Gastrocnemius medialis (tissue), 4 donors: ENCODE results near the gene HSBP1L1. TPM values are rescaled to one million over a fixed set of nuclear protein-coding genes. Genes with fewer than 3 reads are reported as not detected.
A peak's percentile ranks its signal among the peaks of the same experiment; 100 is the strongest.

Experiments
- ATAC-seq, 2 donors: fragments of 150-250 bp; one replicate each; pipeline ENCODE4 v1.9.1; 2016
- DNase-seq, 2 donors: peaks; one replicate each; pipeline ENCODE4 v3.0.0-alpha.2; 2019
- H3K27ac ChIP-seq, 4 donors: fragments of 200-600 bp; sonication (generic); 1 replicate in 1 of 4; 2 replicates in 3 of 4; pipeline ENCODE4 v1.5.1; 2016 to 2018; ENCODE audit warnings: mild to moderate bottlenecking in 2 of 4, moderate library complexity in 1 of 4
- H3K27me3 ChIP-seq, 3 donors: fragments of 200-600 bp; sonication (generic) in 2 of 3; 1 replicate in 1 of 3; 2 replicates in 2 of 3; pipeline versions ENCODE4 v1.5.1 to v1.6.0; 2016 to 2019; ENCODE audit warnings: mild to moderate bottlenecking in 1 of 3, moderate library complexity in 1 of 3
- H3K36me3 ChIP-seq, 2 donors: fragments of 200-600 bp; sonication (generic) in 1 of 2; one replicate each; pipeline ENCODE4 v1.5.1; 2017 to 2018
- H3K4me1 ChIP-seq, 2 donors: fragments of 200-600 bp; sonication (generic) in 1 of 2; one replicate each; pipeline ENCODE4 v1.5.1; 2016 to 2017; ENCODE audit warnings: mild to moderate bottlenecking in 2 of 2
- H3K4me3 ChIP-seq, 4 donors: fragments of 200-600 bp; sonication (generic) in 3 of 4; 1 replicate in 1 of 4; 2 replicates in 3 of 4; pipeline ENCODE4 v1.5.1; 2016 to 2019; ENCODE audit warnings: mild to moderate bottlenecking in 2 of 4
- H3K9me3 ChIP-seq, 3 donors: fragments of 200-600 bp; sonication (generic) in 2 of 3; 1 replicate in 1 of 3; 2 replicates in 2 of 3; pipeline ENCODE4 v1.5.1; 2016 to 2019
- POLR2A ChIP-seq, 2 donors: fragments of 450-650 bp; IDR thresholded peaks; one replicate each; pipeline ENCODE4 v1.6.1; 2017; ENCODE audit warnings: antibody characterized with exemption in 2 of 2, mild to moderate bottlenecking in 2 of 2, moderate library complexity in 2 of 2
- in situ Hi-C, 4 donors: fragments of 200-750 bp; cut with MboI; loops; one replicate each; pipeline versions ENCODE4 v1.15.0 to v1.8.0; 2017; ENCODE audit warnings: low sequenced_read_pairs in 4 of 4
- intact Hi-C: fragments of 100-400 bp; cut with DNase I; formaldehyde crosslinking; loops from one replicate; pipeline ENCODE4 v1.15.1; 2023; ENCODE audit warnings: low total_unique reads
- total RNA-seq, 4 donors: library from RNA; depleted of rRNA; stranded (reverse); fragments of >200 nt; gene quantifications; one replicate each; pipeline versions ENCODE4 v1.1.0 to v1.2.3, GENCODE V29; 2016
- TF ChIP-seq, protein P1 (sequence below), 5 experiments: fragments of 450-650 bp in 3 of 5; fragments of 200-600 bp in 2 of 5; sonication (generic) in 2 of 5; IDR thresholded peaks in 4 of 5; conservative IDR thresholded peaks in 1 of 5; 1 replicate in 4 of 5; 2 replicates in 1 of 5; pipeline ENCODE4 v1.5.1; 2016 to 2019; ENCODE audit warnings: antibody characterized with exemption in 5 of 5, mild to moderate bottlenecking in 3 of 5, moderate library complexity in 3 of 5

HSBP1L1 gene
- total RNA-seq, 4 donors from 2014 or later: 0.94 to 13.4 (median 6.9) TPM

- Histone ChIP-seq H3K4me3 (no peak overlapping the region), H3K4me1 (peaks cover 30 to 34% of the 10 kb centered on the region in 2 donors), H3K27me3 (no peaks in the 10 kb centered on the region), H3K27ac (peak overlapping the region in 2 of 4 donors; percentile 0 to 10), H3K36me3 (peaks cover 0 to 8% of the 10 kb centered on the region in 2 donors), H3K9me3 (no peaks in the 10 kb centered on the region)
- in situ Hi-C loops: no loop called here
- ATAC-seq: no peak
- peak in 1 of 2 donors; percentile 6 for DNase-seq
- TF ChIP-seq, protein P1, sequence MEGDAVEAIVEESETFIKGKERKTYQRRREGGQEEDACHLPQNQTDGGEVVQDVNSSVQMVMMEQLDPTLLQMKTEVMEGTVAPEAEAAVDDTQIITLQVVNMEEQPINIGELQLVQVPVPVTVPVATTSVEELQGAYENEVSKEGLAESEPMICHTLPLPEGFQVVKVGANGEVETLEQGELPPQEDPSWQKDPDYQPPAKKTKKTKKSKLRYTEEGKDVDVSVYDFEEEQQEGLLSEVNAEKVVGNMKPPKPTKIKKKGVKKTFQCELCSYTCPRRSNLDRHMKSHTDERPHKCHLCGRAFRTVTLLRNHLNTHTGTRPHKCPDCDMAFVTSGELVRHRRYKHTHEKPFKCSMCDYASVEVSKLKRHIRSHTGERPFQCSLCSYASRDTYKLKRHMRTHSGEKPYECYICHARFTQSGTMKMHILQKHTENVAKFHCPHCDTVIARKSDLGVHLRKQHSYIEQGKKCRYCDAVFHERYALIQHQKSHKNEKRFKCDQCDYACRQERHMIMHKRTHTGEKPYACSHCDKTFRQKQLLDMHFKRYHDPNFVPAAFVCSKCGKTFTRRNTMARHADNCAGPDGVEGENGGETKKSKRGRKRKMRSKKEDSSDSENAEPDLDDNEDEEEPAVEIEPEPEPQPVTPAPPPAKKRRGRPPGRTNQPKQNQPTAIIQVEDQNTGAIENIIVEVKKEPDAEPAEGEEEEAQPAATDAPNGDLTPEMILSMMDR (IDR thresholded peaks at IDR 0.05 in 4 of 5, conservative IDR thresholded peaks at IDR 0.05 in 1 of 5): no peak
- TF ChIP-seq POLR2A (IDR thresholded peaks at IDR 0.05): no peak
- intact Hi-C loops: loop anchor here (10.0 kb wide), 1 partner anchor 197 kb away; no protein-coding TSS in a partner anchor
Observed at GRCh38 chr18:79921984-79922965, 42.2 kb upstream of the HSBP1L1 start.

GRCh38 chr18:79922971-79923411 is 41.5 kb upstream of the HSBP1L1 start:
- Histone ChIP-seq H3K27ac (peak overlapping the region in 1 of 4 donors; percentile 92), H3K9me3 (no peaks in the 10 kb centered on the region), H3K4me3 (no peak overlapping the region), H3K36me3 (peaks cover 0 to 7% of the 10 kb centered on the region in 2 donors), H3K27me3 (no peaks in the 10 kb centered on the region), H3K4me1 (peaks cover 37 to 42% of the 10 kb centered on the region in 2 donors)
- intact Hi-C loops (loop anchor here (10.0 kb wide), 1 partner anchor 198 kb away; no protein-coding TSS in a partner anchor), in situ Hi-C loops (no loop called here)
- ATAC-seq (no peak), DNase-seq (peak; percentile 2 to 10)
- TF ChIP-seq POLR2A (IDR thresholded peaks at IDR 0.05): no peak
- TF ChIP-seq, protein P1 (IDR thresholded peaks at IDR 0.05 in 4 of 5, conservative IDR thresholded peaks at IDR 0.05 in 1 of 5): no peak

- H3K27ac ChIP-seq: peak overlapping the region; percentile 84 to 92 (median 86)
- no peak overlapping the region for H3K4me3 ChIP-seq
- H3K27me3 ChIP-seq: no peaks in the 10 kb centered on the region
- H3K36me3 ChIP-seq: peaks cover 0 to 12% of the 10 kb centered on the region in 2 donors
- in situ Hi-C loops: no loop called here
- peaks cover 37 to 49% of the 10 kb centered on the region in 2 donors for H3K4me1 ChIP-seq
- intact Hi-C loops: loop anchor here (10.0 kb wide), 1 partner anchor 199 kb away; no protein-coding TSS in a partner anchor
- no peak for TF ChIP-seq POLR2A (IDR thresholded peaks at IDR 0.05)
- TF ChIP-seq, protein P1 (IDR thresholded peaks at IDR 0.05 in 4 of 5, conservative IDR thresholded peaks at IDR 0.05 in 1 of 5): no peak
- DNase-seq: peak; percentile 13 to 24
- no peaks in the 10 kb centered on the region for H3K9me3 ChIP-seq
- peak in 1 of 2 donors; percentile 42 for ATAC-seq
Observed at GRCh38 chr18:79923896-79924585, 40.4 kb upstream of the HSBP1L1 start.

DNA sequence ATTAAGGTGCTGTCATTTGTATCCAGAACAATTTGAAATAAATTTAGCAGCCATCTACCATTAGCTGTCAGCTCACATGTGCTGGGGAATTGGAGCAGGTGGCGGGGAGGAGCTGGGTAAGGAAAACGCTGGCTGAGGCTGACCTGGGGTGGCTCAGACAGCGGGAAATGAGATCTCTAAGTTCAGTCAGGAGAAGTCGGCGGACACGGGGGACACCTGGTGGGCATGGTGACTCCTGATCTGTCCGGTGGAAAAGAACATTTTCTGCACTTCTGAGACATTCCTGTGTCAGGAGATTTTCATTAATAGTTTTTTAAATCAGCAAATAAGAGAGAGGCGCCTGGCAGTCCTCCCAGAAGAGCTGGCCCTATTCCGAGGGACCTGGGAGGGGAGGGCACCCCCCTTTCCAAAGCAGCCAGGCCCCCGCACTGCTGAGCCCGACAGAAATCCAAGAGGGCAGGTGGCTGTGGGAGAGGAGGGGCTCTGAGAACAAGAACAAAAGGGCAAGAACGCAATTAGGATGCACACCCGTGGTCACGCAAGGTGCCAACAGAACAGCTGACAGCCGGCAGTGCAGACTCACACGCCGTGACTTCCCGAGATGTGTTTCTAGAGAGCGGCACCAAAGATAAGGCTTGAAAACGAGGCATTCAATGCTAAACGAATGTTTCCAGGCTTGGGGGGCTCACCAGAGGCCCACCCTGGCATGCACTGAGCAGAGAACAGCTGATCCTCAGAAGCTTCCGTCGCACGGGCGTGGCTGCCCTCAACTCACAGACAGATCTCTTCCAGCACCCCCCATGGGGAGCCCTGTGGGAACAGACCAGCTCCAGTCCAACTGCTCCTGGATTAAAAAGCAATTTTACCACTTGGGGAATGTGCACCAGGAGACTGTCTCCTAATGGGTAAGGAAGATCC is 39.4 kb upstream of the HSBP1L1 start:
- TF ChIP-seq POLR2A (IDR thresholded peaks at IDR 0.05): peak in 1 of 2 donors; percentile 23
- TF ChIP-seq, protein P1 (IDR thresholded peaks at IDR 0.05 in 4 of 5, conservative IDR thresholded peaks at IDR 0.05 in 1 of 5): peak; percentile 12 to 36 (median 27)
- H3K4me3 ChIP-seq: peak overlapping the region in 2 of 4 donors; percentile 33 to 37
- peaks cover 0 to 7% (median 0%) of the 10 kb centered on the region in 3 donors for H3K9me3 ChIP-seq
- peak overlapping the region; percentile 84 to 92 (median 86) for H3K27ac ChIP-seq
- peaks cover 37 to 49% of the 10 kb centered on the region in 2 donors for H3K4me1 ChIP-seq
- DNase-seq: peak; percentile 80 to 87
- no peaks in the 10 kb centered on the region for H3K27me3 ChIP-seq
- ATAC-seq: peak; percentile 87 to 91
- H3K36me3 ChIP-seq: peaks cover 0 to 21% of the 10 kb centered on the region in 2 donors
- intact Hi-C loops: loop anchor here (1.0 to 10.0 kb wide), 2 partner anchors 23 to 200 kb away; no protein-coding TSS in a partner anchor
- in situ Hi-C loops: no loop called here
